Neutrophil (primary cell): ENCODE results near the gene DDAH2.
A peak's percentile ranks its signal among the peaks of the same experiment; 100 is the strongest.

ENCODE experiments used
- H3K27ac ChIP-seq: fragments of 200-600 bp; sonication (generic); 2 replicates; pipeline ENCODE4 v1.5.1; 2016; ENCODE audit warnings: mild to moderate bottlenecking, moderate library complexity
- H3K27me3 ChIP-seq: fragments of 200-600 bp; sonication (generic); 2 replicates; pipeline ENCODE4 v1.6.0; 2016; ENCODE audit warnings: mild to moderate bottlenecking
- H3K36me3 ChIP-seq: fragments of 200-600 bp; sonication (generic); 2 replicates; pipeline ENCODE4 v1.5.1; 2017
- H3K4me1 ChIP-seq, 2 experiments: fragments of 200-600 bp in 1 of 2; sonication (generic) in 1 of 2; 1 replicate in 1 of 2; 2 replicates in 1 of 2; pipeline versions ENCODE4 v1.5.1 to v1.6.1; 2013 to 2016; ENCODE audit warnings: low read depth in 1 of 2, low read length in 1 of 2, mild to moderate bottlenecking in 1 of 2, moderate library complexity in 1 of 2; ENCODE audit not compliant: control insufficient read depth in 1 of 2, insufficient read depth in 1 of 2
- H3K4me3 ChIP-seq, 2 experiments: fragments of 200-600 bp in 1 of 2; sonication (generic) in 1 of 2; 1 replicate in 1 of 2; 2 replicates in 1 of 2; pipeline ENCODE4 v1.5.1; 2013 to 2016; ENCODE audit warnings: low read depth in 1 of 2, low read length in 1 of 2, mild to moderate bottlenecking in 1 of 2, moderate library complexity in 1 of 2
- H3K9me3 ChIP-seq: fragments of 200-600 bp; sonication (generic); 2 replicates; pipeline ENCODE4 v1.5.1; 2016
- CTCF ChIP-seq: fragments of 200-600 bp; sonication (generic); IDR thresholded peaks from 2 replicates; pipeline ENCODE4 v1.5.1; 2016; ENCODE audit warnings: antibody characterized with exemption

DDAH2 gene

GRCh38 chr6:31706599-31706998, 22.5 kb downstream of the DDAH2 start, which contains the start of gene LY6G6F:
Gene LY6G6F (plus strand): TSS chr6:31706866. CDS start chr6:31706907, 41 bp downstream.
- peaks cover 2% of the 10 kb centered on the region for H3K36me3 ChIP-seq
- no peaks in the 10 kb centered on the region for H3K9me3 ChIP-seq
- H3K4me3 ChIP-seq = no peak within 1 kb of the TSS
- TF ChIP-seq CTCF = no peak
- no peak within 1 kb of the TSS for H3K27ac ChIP-seq
- peaks cover 27 to 28% of the 10 kb centered on the region in 2 experiments for H3K4me1 ChIP-seq
- no peaks in the 10 kb centered on the region for H3K27me3 ChIP-seq

- Histone ChIP-seq H3K27me3 (no peaks in the 10 kb centered on the region), H3K4me3 (no peak overlapping the region), H3K27ac (no peak overlapping the region), H3K9me3 (no peaks in the 10 kb centered on the region), H3K36me3 (peaks cover 9% of the 10 kb centered on the region), H3K4me1 (peaks cover 27 to 28% of the 10 kb centered on the region in 2 experiments)
- no peak for TF ChIP-seq CTCF
Measured at GRCh38 chr6:31705931-31706330, 23.2 kb downstream of the DDAH2 start.

GRCh38 chr6:31702819-31703716, 26.0 kb downstream of the DDAH2 start, which contains the start of gene ABHD16A:
Gene ABHD16A (minus strand): TSS chr6:31703324. CDS start chr6:31703281, 43 bp downstream.
- H3K27me3 ChIP-seq = no peaks in the 10 kb centered on the region
- H3K36me3 ChIP-seq = peaks cover 30% of the 10 kb centered on the region
- peaks cover 25% of the 10 kb centered on the region in 2 experiments for H3K4me1 ChIP-seq
- peak within 1 kb of the TSS; percentile 78 to 93 for H3K4me3 ChIP-seq
- no peaks in the 10 kb centered on the region for H3K9me3 ChIP-seq
- peak within 1 kb of the TSS; percentile 99 for H3K27ac ChIP-seq
- peak; percentile 68 for TF ChIP-seq CTCF

- TF ChIP-seq CTCF = no peak
- peaks cover 30% of the 10 kb centered on the region for H3K36me3 ChIP-seq
- H3K4me3 ChIP-seq = peak overlapping the region; percentile 78 to 93
- H3K9me3 ChIP-seq = no peaks in the 10 kb centered on the region
- peak overlapping the region; percentile 99 for H3K27ac ChIP-seq
- peaks cover 25% of the 10 kb centered on the region in 2 experiments for H3K4me1 ChIP-seq
- no peaks in the 10 kb centered on the region for H3K27me3 ChIP-seq
Measured at GRCh38 chr6:31702405-31702818, 26.7 kb downstream of the DDAH2 start.

- no peaks in the 10 kb centered on the region for H3K27me3 ChIP-seq
Measured at GRCh38 chr6:31701666-31702404, 27.3 kb downstream of the DDAH2 start.

More at GRCh38 chr6:31701666-31702404, 27.3 kb downstream of the DDAH2 start:
- no peak for TF ChIP-seq CTCF
- Histone ChIP-seq H3K4me3 (peak overlapping the region; percentile 78 to 93), H3K36me3 (peaks cover 31% of the 10 kb centered on the region), H3K4me1 (peaks cover 25% of the 10 kb centered on the region in 2 experiments), H3K27ac (peak overlapping the region; percentile 99), H3K9me3 (no peaks in the 10 kb centered on the region)
